ENCODE data around the gene GPR84.

GPR84 gene

DNA sequence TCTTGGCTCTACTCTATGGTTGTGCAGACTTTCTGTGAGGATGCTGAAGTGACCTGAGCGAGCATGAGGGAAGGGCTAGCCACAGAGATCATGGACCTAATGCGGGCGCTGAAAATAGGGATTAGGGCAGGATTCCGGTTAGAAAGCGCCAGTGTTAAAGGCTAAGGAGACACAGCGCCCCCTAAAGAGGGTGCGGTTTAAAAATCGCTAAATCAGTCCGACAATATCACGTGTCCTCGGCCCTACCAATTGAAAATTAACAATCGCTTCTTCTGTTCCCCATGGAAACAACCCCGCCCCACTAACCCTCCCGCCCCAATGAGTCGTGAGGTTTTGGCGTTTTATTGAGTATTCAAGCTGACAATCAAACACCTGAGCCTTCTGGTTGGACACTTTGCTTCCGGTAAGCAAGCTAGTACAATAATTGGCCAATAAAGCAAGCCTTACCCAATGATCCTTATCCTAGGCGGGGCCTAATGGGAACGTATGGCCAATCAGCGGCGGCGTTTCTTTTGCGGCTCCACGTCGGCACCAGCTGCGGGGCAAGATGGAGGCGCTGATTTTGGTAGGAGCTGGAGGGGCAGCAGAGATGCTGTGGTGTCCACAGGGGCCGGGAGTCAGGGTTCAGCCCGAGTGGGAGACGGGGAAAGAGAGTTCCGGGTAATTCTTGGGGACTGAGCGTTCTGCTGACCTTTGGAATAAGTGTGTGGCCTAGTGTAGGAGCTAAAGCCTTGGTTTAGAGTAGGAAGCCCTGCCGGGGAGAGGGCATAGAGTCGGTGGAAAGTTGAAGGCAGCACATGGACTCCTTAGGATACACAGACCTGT is 39.5 kb downstream of the GPR84 start, which contains the start of gene COPZ1:
Gene COPZ1, plus strand, starts transcription at position 515 of the 825 bp plus-strand sequence. Its CDS starts 33 bp downstream, at position 548.
- peak within 1 kb of the TSS; percentile 80 for H3K4me2 ChIP-seq (ENCODE audit: low read length)
- no peaks in the 10 kb centered on the region for H4K20me1 ChIP-seq (ENCODE audit: control insufficient read depth, insufficient read depth, low read depth, low read length)
- H3K27ac ChIP-seq (ENCODE audit: low read depth, low read length), result no peak within 1 kb of the TSS
- peaks cover 18% of the 10 kb centered on the region for H3K79me2 ChIP-seq (ENCODE audit: control insufficient read depth, low read length)
- peaks cover 6% of the 10 kb centered on the region for H3K4me1 ChIP-seq (ENCODE audit: control insufficient read depth, low read length)
- no peaks in the 10 kb centered on the region for H3K27me3 ChIP-seq (ENCODE audit: control insufficient read depth, low read length)
- no peaks in the 10 kb centered on the region for H3K9me2 ChIP-seq (replicated peaks; ENCODE audit: control insufficient read depth, low read length)
- peak within 1 kb of the TSS; percentile 85 for H3K4me3 ChIP-seq (ENCODE audit: low read length)
- no peaks in the 10 kb centered on the region for H3K9me3 ChIP-seq (ENCODE audit: control insufficient read depth, insufficient read depth, low read length)
- H3F3A ChIP-seq (ENCODE audit: control insufficient read depth, insufficient read depth), result no peaks in the 10 kb centered on the region
- H3K36me3 ChIP-seq (ENCODE audit: control insufficient read depth, low read length), result peaks cover 7% of the 10 kb centered on the region
- no peak for TF ChIP-seq EZH2phosphoT487 (IDR thresholded peaks at IDR 0.05; ENCODE audit: borderline replicate concordance, low read length)
- TF ChIP-seq, protein P1, sequence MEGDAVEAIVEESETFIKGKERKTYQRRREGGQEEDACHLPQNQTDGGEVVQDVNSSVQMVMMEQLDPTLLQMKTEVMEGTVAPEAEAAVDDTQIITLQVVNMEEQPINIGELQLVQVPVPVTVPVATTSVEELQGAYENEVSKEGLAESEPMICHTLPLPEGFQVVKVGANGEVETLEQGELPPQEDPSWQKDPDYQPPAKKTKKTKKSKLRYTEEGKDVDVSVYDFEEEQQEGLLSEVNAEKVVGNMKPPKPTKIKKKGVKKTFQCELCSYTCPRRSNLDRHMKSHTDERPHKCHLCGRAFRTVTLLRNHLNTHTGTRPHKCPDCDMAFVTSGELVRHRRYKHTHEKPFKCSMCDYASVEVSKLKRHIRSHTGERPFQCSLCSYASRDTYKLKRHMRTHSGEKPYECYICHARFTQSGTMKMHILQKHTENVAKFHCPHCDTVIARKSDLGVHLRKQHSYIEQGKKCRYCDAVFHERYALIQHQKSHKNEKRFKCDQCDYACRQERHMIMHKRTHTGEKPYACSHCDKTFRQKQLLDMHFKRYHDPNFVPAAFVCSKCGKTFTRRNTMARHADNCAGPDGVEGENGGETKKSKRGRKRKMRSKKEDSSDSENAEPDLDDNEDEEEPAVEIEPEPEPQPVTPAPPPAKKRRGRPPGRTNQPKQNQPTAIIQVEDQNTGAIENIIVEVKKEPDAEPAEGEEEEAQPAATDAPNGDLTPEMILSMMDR (IDR thresholded peaks at IDR 0.05; ENCODE audit: low read depth, low read length, poor library complexity, severe bottlenecking), result peak; percentile 97

DNA sequence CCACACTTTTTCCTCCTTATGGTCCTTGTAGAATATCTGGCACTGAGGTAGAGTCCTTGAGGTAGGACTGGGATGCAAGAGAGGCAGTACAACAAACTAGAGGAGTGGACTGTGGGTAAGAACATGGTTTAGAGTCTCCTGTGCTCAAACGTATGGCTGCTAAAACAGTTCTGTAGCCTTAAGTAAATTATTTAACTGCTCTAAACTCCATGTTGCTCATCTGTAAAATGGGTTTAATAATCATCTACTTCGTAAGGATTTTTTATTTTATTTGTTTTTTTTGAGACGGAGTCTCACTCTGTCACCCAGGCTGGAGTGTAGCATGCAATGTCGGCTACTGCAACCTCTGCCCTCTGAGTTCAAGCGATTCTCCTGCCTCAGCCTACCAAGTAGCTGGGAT is 42.9 kb downstream of the GPR84 start:
- Histone ChIP-seq H3K9me2 (replicated peaks; ENCODE audit: control insufficient read depth, low read length) (no peaks in the 10 kb centered on the region), H4K20me1 (ENCODE audit: control insufficient read depth, insufficient read depth, low read depth, low read length) (no peaks in the 10 kb centered on the region), H3F3A (ENCODE audit: control insufficient read depth, insufficient read depth) (no peaks in the 10 kb centered on the region), H3K27ac (ENCODE audit: low read depth, low read length) (no peak overlapping the region), H3K4me2 (ENCODE audit: low read length) (no peak overlapping the region), H3K4me3 (ENCODE audit: low read length) (no peak overlapping the region), H3K36me3 (ENCODE audit: control insufficient read depth, low read length) (no peaks in the 10 kb centered on the region), H3K4me1 (ENCODE audit: control insufficient read depth, low read length) (peaks cover 6% of the 10 kb centered on the region), H3K79me2 (ENCODE audit: control insufficient read depth, low read length) (peaks cover 12% of the 10 kb centered on the region), H3K27me3 (ENCODE audit: control insufficient read depth, low read length) (no peaks in the 10 kb centered on the region), H3K9me3 (ENCODE audit: control insufficient read depth, insufficient read depth, low read length) (no peaks in the 10 kb centered on the region)
- no peak for TF ChIP-seq EZH2phosphoT487 (IDR thresholded peaks at IDR 0.05; ENCODE audit: borderline replicate concordance, low read length)
- TF ChIP-seq, protein P1 (IDR thresholded peaks at IDR 0.05; ENCODE audit: low read depth, low read length, poor library complexity, severe bottlenecking), result no peak

Data from DOHH2 (cell line).